GM12875 (cell line): ENCODE data around the gene SFT2D3.

ENCODE experiments used
- H3K4me3 ChIP-seq: one replicate; pipeline ENCODE4 v1.5.1; 2011; ENCODE audit warnings: low read depth, low read length, control low read depth
- TF ChIP-seq, protein P1 (sequence below): IDR thresholded peaks from 2 replicates; pipeline ENCODE4 v1.5.1; 2011; ENCODE audit warnings: low read depth, mild to moderate bottlenecking, control low read depth, inconsistent platforms, low read length, moderate library complexity, borderline replicate concordance; ENCODE audit not compliant: insufficient read depth

The SFT2D3 gene

DNA sequence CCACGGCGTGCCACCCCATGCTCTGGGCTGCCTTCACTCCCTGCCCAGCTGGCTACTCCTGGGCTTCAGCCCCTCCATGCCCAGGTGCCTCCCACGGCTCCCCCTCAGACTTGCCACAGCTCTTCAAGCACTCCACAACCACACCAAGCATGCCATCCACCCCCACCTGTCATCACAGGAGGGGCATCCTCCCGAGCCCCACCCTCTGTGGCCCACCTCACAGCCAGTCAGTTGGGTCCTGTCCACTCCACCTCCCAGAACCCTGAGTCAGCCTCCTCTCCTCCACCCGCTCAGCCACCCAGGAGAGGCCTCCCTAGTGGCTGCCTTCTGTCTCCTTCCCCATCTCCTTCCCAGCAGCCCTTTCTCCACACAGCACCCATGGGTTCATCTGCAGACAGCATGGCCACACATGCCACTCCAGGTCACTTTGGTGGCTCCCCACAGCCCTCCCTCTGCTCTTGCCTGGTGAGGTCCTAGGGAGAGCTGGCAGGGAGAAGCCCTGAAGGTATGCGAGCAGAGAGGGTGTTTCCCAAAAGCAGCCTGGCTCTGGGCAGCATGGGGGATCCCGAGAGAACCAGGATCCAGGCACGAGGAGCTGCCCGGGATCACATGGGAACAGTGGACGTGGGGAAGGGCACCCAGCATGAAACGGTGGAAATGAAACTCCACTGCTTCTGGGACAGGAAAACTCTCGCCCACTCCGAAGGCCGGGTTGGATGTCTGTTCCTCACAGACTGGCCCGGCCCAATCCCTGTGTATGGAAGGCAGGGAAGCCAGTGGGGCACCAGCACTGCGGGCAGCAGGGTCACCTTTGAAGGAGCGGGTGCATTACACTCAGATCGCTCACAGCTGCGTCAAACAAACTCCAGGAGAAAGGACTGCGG, 28.7 kb upstream of the SFT2D3 start:
- TF ChIP-seq, protein P1, sequence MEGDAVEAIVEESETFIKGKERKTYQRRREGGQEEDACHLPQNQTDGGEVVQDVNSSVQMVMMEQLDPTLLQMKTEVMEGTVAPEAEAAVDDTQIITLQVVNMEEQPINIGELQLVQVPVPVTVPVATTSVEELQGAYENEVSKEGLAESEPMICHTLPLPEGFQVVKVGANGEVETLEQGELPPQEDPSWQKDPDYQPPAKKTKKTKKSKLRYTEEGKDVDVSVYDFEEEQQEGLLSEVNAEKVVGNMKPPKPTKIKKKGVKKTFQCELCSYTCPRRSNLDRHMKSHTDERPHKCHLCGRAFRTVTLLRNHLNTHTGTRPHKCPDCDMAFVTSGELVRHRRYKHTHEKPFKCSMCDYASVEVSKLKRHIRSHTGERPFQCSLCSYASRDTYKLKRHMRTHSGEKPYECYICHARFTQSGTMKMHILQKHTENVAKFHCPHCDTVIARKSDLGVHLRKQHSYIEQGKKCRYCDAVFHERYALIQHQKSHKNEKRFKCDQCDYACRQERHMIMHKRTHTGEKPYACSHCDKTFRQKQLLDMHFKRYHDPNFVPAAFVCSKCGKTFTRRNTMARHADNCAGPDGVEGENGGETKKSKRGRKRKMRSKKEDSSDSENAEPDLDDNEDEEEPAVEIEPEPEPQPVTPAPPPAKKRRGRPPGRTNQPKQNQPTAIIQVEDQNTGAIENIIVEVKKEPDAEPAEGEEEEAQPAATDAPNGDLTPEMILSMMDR: no peak
- no peak overlapping the region for H3K4me3 ChIP-seq

DNA sequence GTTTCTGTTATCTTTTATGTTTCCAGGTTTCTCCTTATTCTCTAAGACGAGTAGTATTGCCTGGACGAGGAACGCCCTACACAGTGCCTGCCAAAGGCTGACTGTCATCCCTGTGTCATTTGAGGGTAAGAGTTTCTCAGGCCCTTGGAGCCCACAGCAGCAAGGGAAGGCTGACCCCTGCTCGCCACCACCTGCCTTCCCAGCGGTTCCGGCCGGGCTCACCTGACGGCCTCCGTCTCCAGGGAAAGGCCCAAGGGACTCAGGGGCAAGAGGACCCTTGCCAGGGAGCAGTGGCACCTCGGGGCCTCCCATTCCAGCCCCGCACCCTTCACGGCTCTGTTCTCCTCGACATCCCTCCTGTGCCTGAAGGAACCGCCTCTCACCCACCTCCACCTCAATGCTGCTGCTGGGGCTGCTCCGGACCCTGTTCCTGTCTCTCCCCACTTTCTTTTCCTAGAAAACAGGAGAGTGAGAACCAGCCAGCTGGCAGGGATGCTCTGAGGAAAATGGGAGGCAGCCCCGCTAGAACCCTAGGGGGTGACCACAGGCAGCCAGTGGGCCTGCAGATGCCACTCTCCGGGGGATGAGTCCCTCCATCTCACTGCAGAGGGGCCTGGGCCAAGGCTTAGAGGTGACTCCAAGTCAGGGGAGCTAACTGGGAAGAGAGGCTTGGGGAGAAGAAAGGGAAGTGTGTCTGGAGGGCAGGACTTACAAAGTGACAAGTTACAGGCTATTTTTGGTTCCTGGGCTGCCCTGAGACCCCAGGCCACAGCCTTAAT, 27.8 kb upstream of the SFT2D3 start:
- no peak overlapping the region for H3K4me3 ChIP-seq
- TF ChIP-seq, protein P1: no peak

DNA sequence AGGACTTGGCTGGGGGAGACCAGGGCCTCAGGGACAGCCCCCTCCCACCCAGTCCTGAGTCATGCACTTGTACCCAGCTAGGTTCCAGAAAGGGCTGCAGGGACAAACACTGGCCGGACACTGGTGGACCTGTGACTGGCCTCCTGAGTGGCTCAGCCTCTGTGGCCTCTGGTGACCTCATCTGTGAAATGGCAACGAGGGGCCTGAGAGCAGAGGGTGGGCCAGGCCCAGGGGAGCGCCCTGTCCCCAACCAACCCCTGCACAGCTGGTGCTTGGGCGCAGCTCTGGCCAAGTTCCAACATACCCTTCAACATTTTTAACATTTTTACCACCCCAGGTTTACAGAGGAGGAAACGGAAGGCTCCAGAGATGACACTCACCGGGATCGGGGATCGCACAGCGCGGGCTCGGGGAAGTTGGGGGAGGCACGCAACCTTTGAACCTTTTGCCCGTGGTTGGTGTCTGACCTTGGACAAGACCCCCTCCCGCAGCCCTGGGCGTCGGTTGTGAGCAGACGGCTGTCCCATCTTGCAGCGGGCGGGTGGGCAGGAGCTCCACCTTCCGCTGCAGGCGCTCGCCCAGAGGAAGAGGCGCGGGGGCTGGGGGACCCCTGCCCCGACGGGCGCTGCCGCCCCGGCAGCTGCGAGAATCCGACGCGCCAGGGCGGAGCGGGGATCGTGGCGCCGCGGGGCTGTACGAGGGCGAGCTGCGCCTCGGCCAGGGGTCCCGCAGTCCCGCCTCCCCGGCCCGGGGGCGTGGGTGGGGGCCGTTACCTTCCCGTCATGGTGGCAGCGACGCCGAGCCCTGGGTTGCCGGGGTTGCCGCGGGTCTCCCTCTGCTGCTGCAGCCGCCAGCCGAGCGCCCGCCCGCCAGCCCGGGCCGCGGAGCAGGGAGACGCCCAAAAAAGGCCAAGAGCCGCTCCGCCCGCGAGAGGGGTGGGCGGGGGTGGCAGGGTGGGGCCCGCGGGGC, 26.8 kb upstream of the SFT2D3 start:
- H3K4me3 ChIP-seq: no peak overlapping the region
- TF ChIP-seq, protein P1: no peak

DNA sequence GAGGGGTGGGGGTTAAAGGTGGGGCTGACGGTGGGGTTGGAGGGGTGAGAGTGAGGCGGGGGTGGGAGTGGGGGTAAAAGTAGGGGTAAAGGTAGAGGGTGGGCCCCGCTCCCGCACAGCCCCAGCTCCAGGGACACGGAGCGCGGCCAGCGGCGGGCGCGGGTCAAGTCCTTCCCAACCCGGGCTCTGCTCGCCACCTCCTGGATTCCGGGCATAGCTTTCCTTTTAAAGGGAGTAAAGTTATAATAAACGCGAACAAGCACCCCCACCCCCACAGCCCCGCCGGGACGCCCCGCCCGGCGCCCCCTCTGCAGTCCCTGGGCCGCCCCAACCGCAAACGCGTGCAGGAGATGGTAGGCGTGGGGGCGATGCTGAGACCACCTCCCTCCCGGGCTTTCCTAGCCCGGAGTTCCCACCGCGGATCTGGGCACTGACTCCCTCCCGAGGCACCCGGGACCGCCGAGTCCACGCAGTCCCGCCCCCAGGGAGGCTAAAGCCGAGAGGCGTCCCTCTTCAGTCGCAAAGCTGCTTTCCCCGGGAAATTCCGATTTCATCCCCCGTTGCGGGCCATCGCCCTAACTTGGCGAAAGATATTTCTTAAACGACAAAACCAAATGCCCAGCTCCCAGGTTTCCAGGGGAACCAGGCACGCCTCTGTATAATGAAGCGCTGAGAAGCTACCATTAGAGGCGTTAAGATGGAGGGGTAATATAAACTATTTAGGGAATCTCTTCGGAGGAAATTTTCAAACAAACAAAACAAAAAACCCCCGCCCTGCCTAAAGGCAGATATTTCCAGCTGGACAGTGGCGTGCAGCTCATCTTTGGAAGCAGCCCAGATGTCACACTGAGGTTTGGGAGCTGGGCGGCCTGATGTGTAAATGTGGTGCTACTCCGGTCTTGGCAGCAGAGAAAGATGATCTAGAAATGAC, 25.7 kb upstream of the SFT2D3 start, which contains the start of gene LIMS2:
Gene LIMS2, minus strand, starts transcription at position 200 of the 931 bp plus-strand sequence. CDS start 506 bp downstream, outside the sequence.
- TF ChIP-seq, protein P1: no peak
- H3K4me3 ChIP-seq: no peak within 1 kb of the TSS

DNA sequence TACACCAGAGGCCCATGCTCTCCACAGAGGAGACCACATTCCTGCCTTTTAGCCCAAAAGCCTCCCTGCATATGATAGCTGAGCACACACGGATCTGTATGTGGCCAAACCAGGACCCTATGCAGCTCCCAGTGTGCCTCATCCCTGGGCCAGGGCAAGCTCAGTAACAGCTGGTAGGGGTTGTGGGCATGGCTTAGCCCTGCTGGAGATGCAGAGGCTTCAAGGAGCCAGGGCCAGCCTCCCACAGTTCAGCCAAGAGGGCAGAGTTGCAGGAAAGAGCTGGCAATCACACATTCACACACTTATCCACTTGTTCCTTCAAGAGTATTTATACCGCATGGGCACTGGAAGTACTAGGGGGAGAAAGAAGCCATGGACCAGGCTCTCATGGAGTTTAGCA, 24.4 kb upstream of the SFT2D3 start:
- TF ChIP-seq, protein P1: no peak
- no peak overlapping the region for H3K4me3 ChIP-seq

DNA sequence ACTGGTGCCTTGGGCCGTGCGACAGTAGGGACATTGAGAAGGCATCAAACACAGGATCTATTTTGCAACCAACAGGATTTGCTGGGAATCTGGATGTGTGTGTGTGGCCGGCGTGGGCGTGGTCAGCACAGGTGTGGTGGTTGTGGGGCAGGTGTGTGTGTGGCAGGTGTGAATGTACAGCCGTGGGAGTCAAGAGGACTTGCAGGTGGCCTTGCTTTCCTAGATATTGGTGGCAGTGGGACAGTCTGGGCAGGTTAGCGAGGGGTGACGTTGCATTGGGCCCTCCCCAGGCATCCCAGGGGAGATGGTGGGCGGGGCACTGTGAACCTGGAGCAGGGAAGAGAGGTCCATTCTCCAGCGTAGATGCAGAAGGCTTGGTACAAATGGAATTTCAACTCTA, 22.8 kb upstream of the SFT2D3 start:
- no peak overlapping the region for H3K4me3 ChIP-seq
- TF ChIP-seq, protein P1: no peak
